ENCODE measurements around the gene KRTAP19-6.

DNA sequence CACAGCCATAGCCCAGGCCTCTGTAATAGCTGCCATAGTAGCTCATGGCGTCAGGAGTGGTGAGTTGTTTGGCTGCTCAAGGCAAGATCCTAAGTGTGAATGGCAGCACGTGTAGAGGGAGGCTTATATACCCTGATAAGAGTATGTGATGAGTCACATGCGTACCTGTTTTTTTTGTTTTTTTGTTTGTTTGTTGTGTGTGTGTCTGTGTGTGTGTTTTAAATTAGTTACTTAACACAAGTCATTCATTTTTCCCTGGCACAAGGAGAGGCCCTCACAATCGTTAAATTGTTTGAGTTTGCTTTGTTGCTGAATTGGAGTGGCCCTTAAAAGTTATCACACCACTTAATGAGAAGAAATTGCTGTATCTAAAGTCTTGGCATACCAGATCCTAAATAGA, 44.6 kb downstream of the KRTAP19-6 start, which contains the start of gene KRTAP19-4:
- no peak for TF ChIP-seq EZH2 (IDR thresholded peaks at IDR 0.05; ENCODE audit: borderline replicate concordance, insufficient read depth, low read depth, low read length, poor library complexity, severe bottlenecking)
- TF ChIP-seq, protein P1, sequence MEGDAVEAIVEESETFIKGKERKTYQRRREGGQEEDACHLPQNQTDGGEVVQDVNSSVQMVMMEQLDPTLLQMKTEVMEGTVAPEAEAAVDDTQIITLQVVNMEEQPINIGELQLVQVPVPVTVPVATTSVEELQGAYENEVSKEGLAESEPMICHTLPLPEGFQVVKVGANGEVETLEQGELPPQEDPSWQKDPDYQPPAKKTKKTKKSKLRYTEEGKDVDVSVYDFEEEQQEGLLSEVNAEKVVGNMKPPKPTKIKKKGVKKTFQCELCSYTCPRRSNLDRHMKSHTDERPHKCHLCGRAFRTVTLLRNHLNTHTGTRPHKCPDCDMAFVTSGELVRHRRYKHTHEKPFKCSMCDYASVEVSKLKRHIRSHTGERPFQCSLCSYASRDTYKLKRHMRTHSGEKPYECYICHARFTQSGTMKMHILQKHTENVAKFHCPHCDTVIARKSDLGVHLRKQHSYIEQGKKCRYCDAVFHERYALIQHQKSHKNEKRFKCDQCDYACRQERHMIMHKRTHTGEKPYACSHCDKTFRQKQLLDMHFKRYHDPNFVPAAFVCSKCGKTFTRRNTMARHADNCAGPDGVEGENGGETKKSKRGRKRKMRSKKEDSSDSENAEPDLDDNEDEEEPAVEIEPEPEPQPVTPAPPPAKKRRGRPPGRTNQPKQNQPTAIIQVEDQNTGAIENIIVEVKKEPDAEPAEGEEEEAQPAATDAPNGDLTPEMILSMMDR (IDR thresholded peaks at IDR 0.05) = no peak

All from B cell (primary cell).